Esophagus squamous epithelium (tissue), 4 donors: Measurements from ENCODE around the gene SGSH.

Source experiments
- CTCF ChIP-seq, 6 experiments: fragments of 450-650 bp in 4 of 6; fragments of 200-600 bp in 2 of 6; sonication (generic) in 2 of 6; IDR thresholded peaks; one replicate each; pipeline ENCODE4 v1.5.1; 2016 to 2019; ENCODE audit warnings: antibody characterized with exemption in 6 of 6, mild to moderate bottlenecking in 4 of 6, moderate library complexity in 4 of 6
- POLR2A ChIP-seq, 4 donors: fragments of 450-650 bp; IDR thresholded peaks; one replicate each; pipeline ENCODE4 v1.6.1; 2017; ENCODE audit warnings: antibody characterized with exemption in 4 of 4, mild to moderate bottlenecking in 4 of 4, moderate library complexity in 3 of 4

GRCh38 chr17:80257716-80258213 is 37.6 kb upstream of the SGSH start:
- no peak for TF ChIP-seq CTCF (IDR thresholded peaks at IDR 0.05)
- no peak for TF ChIP-seq POLR2A (IDR thresholded peaks at IDR 0.05)
